ENCODE results near the gene CAP2.

Gene CAP2

DNA sequence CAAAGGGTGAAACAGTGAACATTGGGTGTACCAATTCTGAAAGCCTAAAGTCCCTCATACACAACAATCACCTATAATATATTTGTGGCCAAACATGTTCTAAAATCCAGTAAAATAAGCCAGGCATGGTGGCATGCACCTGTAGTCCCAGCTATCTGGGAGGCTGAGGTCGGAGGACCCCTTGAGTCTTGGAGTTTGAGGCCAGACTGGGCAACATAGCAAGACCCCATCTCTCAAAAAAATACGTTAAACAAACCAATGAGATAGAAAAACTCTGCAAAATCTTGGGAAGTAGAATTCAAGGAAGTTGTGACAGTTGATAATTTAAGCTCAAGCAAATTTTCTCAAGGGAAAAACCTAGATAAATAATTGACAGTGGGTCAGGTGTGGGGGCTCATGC lies 92.6 kb downstream of the CAP2 start:
- TF ChIP-seq GATA3 (IDR thresholded peaks at IDR 0.05; ENCODE audit: low read depth, low read length) (no peak), GATA2 (IDR thresholded peaks at IDR 0.05; ENCODE audit: low read depth, low read length) (no peak)

DNA sequence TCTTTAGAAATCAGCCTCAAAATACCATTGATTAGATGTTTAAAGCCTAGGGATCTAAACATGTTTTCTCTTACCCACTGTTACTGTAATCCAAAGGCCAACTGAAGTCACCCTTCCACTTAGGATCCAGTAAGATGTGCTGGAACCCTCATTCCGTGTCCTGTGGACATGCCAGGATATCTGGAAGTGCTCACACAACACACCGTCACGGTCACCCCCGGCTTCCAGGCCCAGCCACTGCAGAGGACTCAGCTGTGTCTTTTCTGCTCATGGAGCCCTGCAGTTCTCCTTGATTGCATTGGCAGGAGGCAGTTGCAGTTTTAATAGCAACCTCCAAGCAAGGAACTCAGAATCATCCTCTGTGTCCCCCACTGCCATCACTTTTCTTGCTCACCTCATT lies 93.3 kb downstream of the CAP2 start:
- TF ChIP-seq GATA2 (IDR thresholded peaks at IDR 0.05; ENCODE audit: low read depth, low read length) (no peak), GATA3 (IDR thresholded peaks at IDR 0.05; ENCODE audit: low read depth, low read length) (no peak)

DNA sequence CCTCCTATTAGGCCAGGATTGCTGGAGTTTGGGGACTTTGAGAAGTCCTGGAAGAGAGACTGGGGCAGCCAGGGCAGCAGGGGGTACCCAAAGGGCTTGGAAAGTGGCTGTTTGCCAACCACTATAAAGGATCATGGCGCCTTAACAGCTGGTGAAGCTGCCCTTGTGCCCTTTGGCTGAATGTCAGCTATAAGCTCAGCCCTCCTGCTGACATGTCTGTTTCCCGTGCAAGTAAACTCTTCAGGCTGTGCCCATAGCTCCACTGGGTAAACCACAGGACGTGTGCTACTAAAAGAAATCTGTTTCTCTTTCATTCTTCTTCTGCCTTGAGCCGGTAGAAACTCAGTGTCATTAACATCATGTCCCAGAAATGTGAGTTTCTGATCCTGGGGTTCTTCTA lies 97.3 kb downstream of the CAP2 start:
- no peak for TF ChIP-seq GATA3 (IDR thresholded peaks at IDR 0.05; ENCODE audit: low read depth, low read length)
- TF ChIP-seq GATA2 (IDR thresholded peaks at IDR 0.05; ENCODE audit: low read depth, low read length) = no peak

DNA sequence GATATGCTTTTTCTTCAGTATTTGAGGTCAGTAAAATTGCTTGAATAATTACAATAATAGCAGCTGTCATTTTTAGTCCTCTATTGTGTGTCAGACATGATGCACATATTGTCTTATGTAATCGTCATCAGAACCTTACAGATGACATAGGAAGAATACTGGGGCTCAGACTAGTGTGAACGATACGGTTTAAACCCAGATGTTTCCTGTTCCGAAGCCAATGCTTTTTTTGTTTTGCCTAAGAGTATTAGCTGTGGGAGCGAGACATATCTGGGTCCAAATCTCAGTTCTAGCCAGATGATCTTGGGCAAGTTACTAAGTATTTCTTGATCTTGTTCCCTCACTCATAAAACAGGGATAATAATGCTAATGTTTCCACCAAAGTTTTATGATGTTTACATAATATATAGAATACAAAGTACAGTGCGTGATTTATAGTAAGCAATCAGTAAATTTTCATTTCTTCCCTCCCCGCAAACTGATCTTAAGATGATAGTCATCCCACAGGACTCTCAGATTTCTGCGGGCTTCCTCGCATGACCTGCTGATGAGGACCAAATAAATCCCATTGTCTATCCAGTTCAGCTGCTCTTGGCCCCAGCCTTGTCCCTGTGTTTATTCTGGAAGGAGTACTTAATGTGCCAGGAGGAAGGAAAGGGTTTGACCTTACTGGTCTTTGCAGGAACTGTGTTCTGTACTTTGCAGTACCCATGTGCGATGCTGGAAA lies 98.2 kb downstream of the CAP2 start:
- TF ChIP-seq GATA3 (IDR thresholded peaks at IDR 0.05; ENCODE audit: low read depth, low read length) (no peak), GATA2 (IDR thresholded peaks at IDR 0.05; ENCODE audit: low read depth, low read length) (no peak)

DNA sequence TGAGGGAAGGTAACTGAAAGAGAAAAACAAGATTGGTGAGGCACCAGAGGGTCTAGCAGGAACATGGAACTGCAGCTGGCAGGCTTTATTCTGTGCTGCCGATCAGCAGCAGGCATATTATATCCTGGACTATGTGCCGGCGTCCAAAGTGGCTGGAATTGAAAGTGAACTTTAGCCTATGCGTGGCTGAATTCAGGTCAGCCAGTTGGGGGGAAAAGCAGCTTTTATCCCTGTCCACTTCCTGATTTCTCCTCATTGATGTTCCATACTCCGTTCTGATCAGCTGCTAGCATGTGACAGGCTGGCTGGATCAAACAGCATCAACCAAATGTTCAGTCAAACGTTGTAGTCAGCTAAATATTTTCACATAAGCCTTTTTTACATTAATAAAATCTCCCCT lies 99.0 kb downstream of the CAP2 start:
- TF ChIP-seq GATA3 (IDR thresholded peaks at IDR 0.05; ENCODE audit: low read depth, low read length) (no peak), GATA2 (IDR thresholded peaks at IDR 0.05; ENCODE audit: low read depth, low read length) (no peak)

DNA sequence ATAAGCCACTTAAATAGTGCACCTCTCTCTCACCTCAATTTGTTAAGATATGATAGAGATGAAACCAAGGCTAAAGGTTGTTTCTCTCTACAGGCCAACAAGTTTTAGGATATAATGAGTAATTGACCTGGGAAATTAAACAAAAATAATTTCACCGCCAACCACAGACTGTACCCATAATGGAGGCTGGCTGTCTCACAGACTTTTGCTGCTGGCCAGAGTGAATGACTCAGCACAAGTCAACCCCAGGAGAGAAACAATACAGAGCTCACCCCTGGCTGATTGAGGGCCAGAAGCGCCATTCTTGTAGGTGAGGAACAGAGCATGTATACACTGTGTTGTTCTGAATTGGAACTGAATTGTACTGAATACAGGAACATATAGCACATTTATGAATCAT lies 99.9 kb downstream of the CAP2 start:
- TF ChIP-seq GATA2 (IDR thresholded peaks at IDR 0.05; ENCODE audit: low read depth, low read length) (no peak), GATA3 (IDR thresholded peaks at IDR 0.05; ENCODE audit: low read depth, low read length) (no peak)

DNA sequence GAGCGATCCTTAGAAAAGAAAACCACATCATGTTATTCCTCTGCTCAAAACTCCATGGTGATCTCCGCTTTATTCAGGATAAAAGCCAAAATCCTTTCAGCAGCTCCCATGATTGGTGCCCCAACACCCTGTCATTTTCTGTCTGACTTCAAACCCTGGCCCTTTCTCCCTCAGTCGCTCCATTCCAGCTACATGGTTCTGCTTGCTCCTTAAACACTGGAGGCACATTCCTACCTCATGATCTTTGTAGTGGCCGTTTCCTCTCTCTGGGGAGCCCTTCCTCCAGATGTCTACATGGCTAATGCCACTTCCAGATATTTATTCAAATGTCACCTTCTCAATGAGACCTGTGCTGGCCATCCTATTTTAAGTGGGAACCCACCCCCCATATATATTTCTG lies 100.8 kb downstream of the CAP2 start:
- no peak for TF ChIP-seq GATA2 (IDR thresholded peaks at IDR 0.05; ENCODE audit: low read depth, low read length)
- no peak for TF ChIP-seq GATA3 (IDR thresholded peaks at IDR 0.05; ENCODE audit: low read depth, low read length)

DNA sequence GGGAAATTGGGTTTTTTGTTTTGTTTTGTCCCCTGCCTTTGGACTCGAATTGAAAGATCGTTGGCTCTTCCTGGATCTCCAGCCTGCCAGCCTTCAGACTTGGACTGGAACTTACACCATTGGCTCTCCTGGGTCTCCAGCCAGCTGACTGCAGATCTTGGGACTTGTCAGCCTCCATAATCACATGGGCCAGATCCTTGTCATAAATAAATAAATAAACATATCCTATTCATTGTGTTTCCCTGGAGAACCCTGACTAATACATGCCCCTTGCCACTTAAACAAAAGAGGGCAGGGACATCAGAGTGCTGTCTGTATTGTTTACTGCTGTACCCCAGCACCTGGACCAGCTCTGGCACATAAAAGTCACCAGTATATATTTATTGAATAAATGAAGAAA lies 101.5 kb downstream of the CAP2 start:
- TF ChIP-seq GATA2 (IDR thresholded peaks at IDR 0.05; ENCODE audit: low read depth, low read length) (no peak), GATA3 (IDR thresholded peaks at IDR 0.05; ENCODE audit: low read depth, low read length) (no peak)

DNA sequence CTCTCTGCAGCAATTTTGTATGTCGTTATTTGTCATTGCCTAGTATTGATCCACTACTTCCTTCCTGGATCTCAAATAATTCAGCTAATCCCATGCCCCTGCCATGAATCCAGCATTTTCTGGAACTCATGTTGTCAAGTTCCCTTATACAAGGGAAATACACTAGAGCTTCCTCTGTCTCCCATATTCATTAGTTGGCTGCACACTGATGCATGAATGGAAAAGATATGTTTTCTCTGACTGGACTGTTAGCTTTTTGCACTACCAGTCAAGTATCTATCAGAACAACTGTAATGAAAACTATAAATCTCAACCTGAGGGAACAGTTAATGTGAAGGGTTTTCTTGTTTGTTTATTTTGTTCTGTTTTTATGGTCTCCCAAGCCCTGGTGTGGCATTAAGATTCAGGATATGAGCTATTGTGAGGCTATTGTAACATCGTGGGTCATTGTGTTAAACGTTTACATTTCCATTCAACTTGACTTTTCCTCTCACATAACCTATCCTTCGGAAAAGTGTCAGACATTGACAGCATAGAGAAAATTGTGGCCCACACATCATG lies 104.2 kb downstream of the CAP2 start:
- TF ChIP-seq GATA3 (IDR thresholded peaks at IDR 0.05; ENCODE audit: low read depth, low read length) (no peak), GATA2 (IDR thresholded peaks at IDR 0.05; ENCODE audit: low read depth, low read length) (no peak)

DNA sequence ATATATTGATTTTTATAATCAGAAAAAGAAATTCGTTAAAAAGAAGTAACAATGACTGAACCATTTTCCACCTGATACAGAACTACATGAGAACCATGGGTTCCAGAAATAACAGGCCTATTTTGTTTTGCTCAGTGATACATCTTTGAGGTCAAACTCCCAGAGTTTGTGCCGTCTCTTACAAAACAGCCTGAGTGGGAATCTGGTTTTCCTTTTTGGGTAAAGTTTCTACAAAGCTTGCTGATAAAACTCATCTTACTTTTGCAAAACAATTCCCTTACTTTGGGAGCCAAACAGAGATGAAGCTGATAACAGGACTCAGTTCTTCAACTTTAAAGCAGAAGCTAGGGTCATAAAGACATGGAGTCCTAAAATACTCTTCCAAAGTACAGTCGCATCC lies 108.0 kb downstream of the CAP2 start:
- TF ChIP-seq GATA3 (IDR thresholded peaks at IDR 0.05; ENCODE audit: low read depth, low read length) (no peak), GATA2 (IDR thresholded peaks at IDR 0.05; ENCODE audit: low read depth, low read length) (no peak)

DNA sequence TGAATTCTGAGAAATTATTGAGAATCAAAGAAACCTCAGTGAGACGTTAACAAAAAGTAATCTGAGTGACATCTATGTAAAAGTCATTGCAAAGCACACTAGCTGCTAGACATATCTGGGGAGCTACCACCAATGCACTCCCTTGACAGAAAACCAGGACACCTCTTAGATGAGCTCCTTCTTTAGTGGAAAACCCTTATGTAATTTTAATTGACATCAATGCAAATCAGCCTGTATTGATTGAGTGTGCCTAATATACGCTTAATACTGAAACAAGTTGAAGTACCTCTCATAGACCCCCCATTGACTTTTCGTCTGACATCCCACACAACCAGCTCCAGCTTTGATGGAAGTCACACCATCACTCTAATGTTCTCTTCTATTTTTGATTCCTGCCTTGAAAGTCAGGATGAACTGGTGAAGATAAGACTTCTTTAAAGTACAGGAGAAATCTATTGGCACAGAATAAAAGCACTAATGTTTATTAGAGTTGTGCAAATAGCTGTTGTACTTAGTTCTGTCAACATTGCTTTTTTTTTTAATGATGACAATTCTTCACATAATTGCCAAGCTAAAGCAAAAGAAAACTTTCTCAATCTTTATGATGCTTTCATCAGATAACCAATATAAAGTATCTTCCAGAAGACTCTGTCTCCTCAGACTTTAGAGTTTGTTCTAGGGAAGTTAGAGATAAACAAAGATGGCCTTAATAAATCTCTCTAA lies 108.7 kb downstream of the CAP2 start:
- TF ChIP-seq GATA3 (IDR thresholded peaks at IDR 0.05; ENCODE audit: low read depth, low read length) (no peak), GATA2 (IDR thresholded peaks at IDR 0.05; ENCODE audit: low read depth, low read length) (no peak)

DNA sequence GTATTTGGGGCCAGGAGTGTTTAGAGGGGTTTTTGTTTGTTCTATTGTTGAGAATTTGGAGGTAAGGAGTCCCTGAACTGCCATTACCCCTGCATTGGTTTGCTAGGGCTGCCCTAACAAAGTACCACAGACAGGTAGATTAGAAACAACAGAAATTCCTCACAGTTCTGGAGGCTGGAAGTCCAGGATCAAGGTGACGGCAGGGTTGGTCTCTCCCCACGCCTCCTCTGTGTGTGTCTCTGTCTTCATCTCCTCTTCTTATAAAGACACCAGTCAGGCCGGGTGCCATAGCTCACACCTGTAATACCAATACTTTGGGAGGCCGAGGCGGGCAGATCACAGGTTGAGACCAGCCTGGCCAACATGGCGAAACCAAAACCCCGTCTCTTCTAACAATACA lies 109.7 kb downstream of the CAP2 start:
- TF ChIP-seq GATA3 (IDR thresholded peaks at IDR 0.05; ENCODE audit: low read depth, low read length) (no peak), GATA2 (IDR thresholded peaks at IDR 0.05; ENCODE audit: low read depth, low read length) (no peak)

DNA sequence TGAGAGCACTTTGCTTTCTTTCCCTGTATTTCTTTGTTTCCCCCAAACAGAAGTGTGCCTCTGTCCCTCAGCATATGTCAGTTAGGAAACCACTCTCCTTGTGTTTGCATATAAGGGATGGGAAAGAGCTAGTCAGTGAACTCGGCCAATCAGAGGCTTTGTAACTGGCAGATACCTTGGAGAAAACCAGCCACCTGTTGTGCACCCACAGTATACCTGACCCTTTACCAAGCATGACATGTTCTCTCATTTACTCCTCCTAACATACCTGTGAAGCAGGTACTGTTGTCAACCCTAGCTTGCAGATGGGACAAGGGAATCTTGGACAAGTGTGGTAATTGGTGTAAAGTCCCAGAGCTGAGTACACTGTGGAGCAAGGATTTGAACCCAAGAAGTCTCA lies 110.6 kb downstream of the CAP2 start:
- no peak for TF ChIP-seq GATA3 (IDR thresholded peaks at IDR 0.05; ENCODE audit: low read depth, low read length)
- TF ChIP-seq GATA2 (IDR thresholded peaks at IDR 0.05; ENCODE audit: low read depth, low read length) = no peak

DNA sequence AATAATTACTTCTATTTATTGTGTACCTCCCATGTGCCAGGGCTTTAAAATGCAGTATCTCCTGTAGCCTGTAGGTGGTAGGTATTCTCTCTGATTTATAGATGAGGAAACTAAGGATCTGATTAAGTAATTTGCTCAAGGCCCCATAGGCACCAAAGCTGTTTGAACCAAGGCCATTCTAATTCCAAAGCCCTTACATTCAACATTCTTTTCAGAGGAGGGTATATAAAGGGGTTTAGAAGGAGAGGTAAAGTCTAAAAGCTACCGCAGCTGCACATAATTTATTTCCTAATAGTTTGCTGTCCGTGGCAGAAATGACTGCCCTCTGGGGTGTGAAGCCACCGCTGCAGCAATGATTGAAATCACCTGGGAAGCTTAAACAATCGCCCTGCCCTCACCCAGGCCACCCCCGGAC lies 111.7 kb downstream of the CAP2 start:
- TF ChIP-seq GATA2 (IDR thresholded peaks at IDR 0.05; ENCODE audit: low read depth, low read length) (no peak), GATA3 (IDR thresholded peaks at IDR 0.05; ENCODE audit: low read depth, low read length) (no peak)

DNA sequence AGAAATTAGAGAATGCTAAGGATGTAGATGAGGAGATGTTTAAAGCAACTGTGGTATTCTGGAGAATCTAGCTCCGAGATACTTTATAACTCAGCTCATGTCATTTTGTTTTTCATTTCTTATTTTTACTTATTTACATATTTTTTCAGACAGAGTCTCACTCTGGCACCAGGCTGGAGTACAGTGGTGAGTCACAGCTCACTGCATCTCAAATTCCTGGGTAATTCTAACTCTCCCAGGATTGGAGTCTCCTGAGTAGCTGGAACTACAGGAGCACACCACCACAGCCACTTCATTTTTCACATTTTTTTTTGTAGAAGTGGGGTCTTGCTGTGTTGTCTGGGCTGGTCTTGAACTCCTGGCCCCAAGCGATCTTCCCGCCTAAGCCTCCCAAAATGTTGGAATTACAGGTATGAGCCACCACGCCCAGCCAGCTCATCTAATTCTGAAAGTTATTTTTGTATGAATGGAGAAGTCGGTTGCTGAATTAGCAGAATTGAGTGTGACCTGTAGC lies 112.4 kb downstream of the CAP2 start:
- TF ChIP-seq GATA2 (IDR thresholded peaks at IDR 0.05; ENCODE audit: low read depth, low read length) (no peak), GATA3 (IDR thresholded peaks at IDR 0.05; ENCODE audit: low read depth, low read length) (no peak)
